Tibial artery (tissue), 4 donors: ENCODE data around the gene ST3GAL5.
A peak's percentile ranks its signal among the peaks of the same experiment; 100 is the strongest.

Experiments used
- DNase-seq, 2 donors: peaks; one replicate each; pipeline ENCODE4 v3.0.0-alpha.2; 2019
- H3K27ac ChIP-seq, 2 donors: fragments of 200-600 bp; sonication (generic) in 1 of 2; 1 replicate in 1 of 2; 2 replicates in 1 of 2; pipeline ENCODE4 v1.5.1; 2018 to 2019; ENCODE audit warnings: mild to moderate bottlenecking in 1 of 2
- H3K27me3 ChIP-seq, 2 donors: fragments of 200-600 bp; sonication (generic) in 1 of 2; one replicate each; pipeline versions ENCODE4 v1.5.1 to v1.6.0; 2016 to 2019
- H3K36me3 ChIP-seq, 3 donors: fragments of 200-600 bp; sonication (generic) in 2 of 3; one replicate each; pipeline ENCODE4 v1.5.1; 2016 to 2019; ENCODE audit warnings: mild to moderate bottlenecking in 2 of 3
- H3K4me1 ChIP-seq, 4 donors: fragments of 200-600 bp; sonication (generic) in 2 of 4; 1 replicate in 3 of 4; 2 replicates in 1 of 4; pipeline ENCODE4 v1.5.1; 2016 to 2019
- H3K4me3 ChIP-seq, 2 donors: fragments of 200-600 bp; sonication (generic) in 1 of 2; 1 replicate in 1 of 2; 2 replicates in 1 of 2; pipeline ENCODE4 v1.5.1; 2018 to 2019; ENCODE audit warnings: mild to moderate bottlenecking in 2 of 2
- H3K9me3 ChIP-seq, 3 donors: fragments of 200-600 bp; sonication (generic) in 1 of 3; one replicate each; pipeline ENCODE4 v1.5.1; 2016 to 2019
- intact Hi-C: fragments of 100-400 bp; cut with DNase I; formaldehyde crosslinking; loops from one replicate; pipeline ENCODE4 v1.15.0; 2023; ENCODE audit warnings: low total_unique reads
- TF ChIP-seq, protein P1 (sequence below), 2 experiments: fragments of 200-600 bp in 1 of 2; fragments of 450-650 bp in 1 of 2; IDR thresholded peaks; one replicate each; pipeline ENCODE4 v1.5.1; 2017 to 2019; ENCODE audit warnings: antibody characterized with exemption in 2 of 2, mild to moderate bottlenecking in 1 of 2, moderate library complexity in 1 of 2

ST3GAL5 gene

GRCh38 chr2:85913884-85914881, 25.4 kb upstream of the ST3GAL5 start:
- H3K36me3 ChIP-seq: no peaks in the 10 kb centered on the region
- TF ChIP-seq, protein P1, sequence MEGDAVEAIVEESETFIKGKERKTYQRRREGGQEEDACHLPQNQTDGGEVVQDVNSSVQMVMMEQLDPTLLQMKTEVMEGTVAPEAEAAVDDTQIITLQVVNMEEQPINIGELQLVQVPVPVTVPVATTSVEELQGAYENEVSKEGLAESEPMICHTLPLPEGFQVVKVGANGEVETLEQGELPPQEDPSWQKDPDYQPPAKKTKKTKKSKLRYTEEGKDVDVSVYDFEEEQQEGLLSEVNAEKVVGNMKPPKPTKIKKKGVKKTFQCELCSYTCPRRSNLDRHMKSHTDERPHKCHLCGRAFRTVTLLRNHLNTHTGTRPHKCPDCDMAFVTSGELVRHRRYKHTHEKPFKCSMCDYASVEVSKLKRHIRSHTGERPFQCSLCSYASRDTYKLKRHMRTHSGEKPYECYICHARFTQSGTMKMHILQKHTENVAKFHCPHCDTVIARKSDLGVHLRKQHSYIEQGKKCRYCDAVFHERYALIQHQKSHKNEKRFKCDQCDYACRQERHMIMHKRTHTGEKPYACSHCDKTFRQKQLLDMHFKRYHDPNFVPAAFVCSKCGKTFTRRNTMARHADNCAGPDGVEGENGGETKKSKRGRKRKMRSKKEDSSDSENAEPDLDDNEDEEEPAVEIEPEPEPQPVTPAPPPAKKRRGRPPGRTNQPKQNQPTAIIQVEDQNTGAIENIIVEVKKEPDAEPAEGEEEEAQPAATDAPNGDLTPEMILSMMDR (IDR thresholded peaks at IDR 0.05): no peak
- H3K4me3 ChIP-seq: no peak overlapping the region
- DNase-seq: peak in 1 of 2 donors; percentile 67
- intact Hi-C loops: no loop called here
- no peaks in the 10 kb centered on the region for H3K27me3 ChIP-seq
- no peak overlapping the region for H3K27ac ChIP-seq
- no peaks in the 10 kb centered on the region for H3K9me3 ChIP-seq
- peaks cover 0 to 5% (median 0%) of the 10 kb centered on the region in 4 donors for H3K4me1 ChIP-seq

GRCh38 chr2:85911814-85912692, 23.3 kb upstream of the ST3GAL5 start:
- no peak overlapping the region for H3K27ac ChIP-seq
- no peaks in the 10 kb centered on the region for H3K27me3 ChIP-seq
- intact Hi-C loops: no loop called here
- no peak overlapping the region for H3K4me3 ChIP-seq
- H3K4me1 ChIP-seq: peaks cover 0 to 5% (median 0%) of the 10 kb centered on the region in 4 donors
- H3K36me3 ChIP-seq: no peaks in the 10 kb centered on the region
- no peaks in the 10 kb centered on the region for H3K9me3 ChIP-seq
- peak in 1 of 2 donors; percentile 46 for DNase-seq
- TF ChIP-seq, protein P1 (IDR thresholded peaks at IDR 0.05): no peak

DNA sequence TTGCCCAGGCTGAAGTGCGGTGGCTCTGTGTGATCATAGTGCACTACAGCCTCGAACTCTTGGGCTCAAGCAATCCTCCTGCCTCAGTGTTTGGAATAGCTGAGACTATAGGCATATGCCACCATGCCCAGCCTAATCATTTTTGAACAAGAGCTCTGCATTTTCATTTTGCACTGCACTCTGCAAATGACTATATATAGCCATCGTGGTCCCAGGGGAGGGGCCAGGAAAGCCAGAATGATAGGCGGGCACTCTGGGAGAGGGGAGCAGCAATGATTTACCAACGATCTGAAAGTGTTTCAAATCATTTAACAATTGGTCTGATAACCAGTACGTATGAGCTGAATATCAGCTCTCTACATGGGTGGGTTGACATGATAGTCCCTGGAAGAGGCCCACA, 22.3 kb upstream of the ST3GAL5 start:
- Histone ChIP-seq H3K27me3 (no peaks in the 10 kb centered on the region), H3K4me3 (no peak overlapping the region), H3K36me3 (no peaks in the 10 kb centered on the region), H3K27ac (no peak overlapping the region), H3K9me3 (no peaks in the 10 kb centered on the region), H3K4me1 (peaks cover 0 to 5% (median 0%) of the 10 kb centered on the region in 4 donors)
- TF ChIP-seq, protein P1 (IDR thresholded peaks at IDR 0.05): no peak
- intact Hi-C loops: no loop called here
- no peak for DNase-seq

GRCh38 chr2:85909005-85909404, 20.2 kb upstream of the ST3GAL5 start:
- DNase-seq: no peak
- TF ChIP-seq, protein P1 (IDR thresholded peaks at IDR 0.05): no peak
- intact Hi-C loops: no loop called here
- Histone ChIP-seq H3K4me1 (peaks cover 0 to 19% (median 7%) of the 10 kb centered on the region in 4 donors), H3K4me3 (no peak overlapping the region), H3K9me3 (no peaks in the 10 kb centered on the region), H3K27me3 (no peaks in the 10 kb centered on the region), H3K36me3 (no peaks in the 10 kb centered on the region), H3K27ac (no peak overlapping the region)

DNA sequence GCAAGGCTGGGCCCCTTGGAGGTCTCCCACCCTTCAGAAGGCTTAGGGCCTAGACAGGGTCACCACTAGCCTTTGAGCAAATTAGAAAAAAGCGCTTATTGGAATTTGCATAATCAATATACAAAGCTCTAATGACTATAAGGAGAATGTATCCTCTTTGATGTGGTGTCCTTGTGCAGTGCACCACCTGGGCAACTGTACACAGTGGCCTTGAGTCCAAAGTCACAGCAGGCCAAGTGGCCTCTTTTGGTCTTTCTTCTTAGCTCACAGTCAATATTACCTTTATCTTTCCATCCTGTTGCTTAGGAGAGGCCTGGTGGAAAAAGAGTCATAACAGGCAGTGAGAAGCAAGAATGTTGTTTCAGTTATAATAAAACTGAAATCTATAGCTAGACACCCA, 19.7 kb upstream of the ST3GAL5 start:
- H3K9me3 ChIP-seq: no peaks in the 10 kb centered on the region
- no peak overlapping the region for H3K27ac ChIP-seq
- no peaks in the 10 kb centered on the region for H3K27me3 ChIP-seq
- TF ChIP-seq, protein P1 (IDR thresholded peaks at IDR 0.05): no peak
- no peak for DNase-seq
- peaks cover 0 to 19% (median 7%) of the 10 kb centered on the region in 4 donors for H3K4me1 ChIP-seq
- intact Hi-C loops: no loop called here
- H3K36me3 ChIP-seq: no peaks in the 10 kb centered on the region
- no peak overlapping the region for H3K4me3 ChIP-seq
